ENCODE data around the gene CLCN7.

The CLCN7 gene

GRCh38 chr16:1474796-1475551 is at the start of gene CLCN7:
TSS of gene CLCN7 (minus strand) at chr16:1475028. CDS start at chr16:1474974, 54 bp downstream.
- DNase-seq (ENCODE audit: low spot score) = peak; percentile 82

GRCh38 chr16:1524366-1524765 is 49.5 kb upstream of the CLCN7 start:
- DNase-seq (ENCODE audit: low spot score) = no peak

- DNase-seq (ENCODE audit: low spot score) = no peak
Measured at GRCh38 chr16:1523581-1524245, 48.9 kb upstream of the CLCN7 start.

- DNase-seq (ENCODE audit: low spot score) = no peak
Measured at GRCh38 chr16:1520461-1520860, 45.6 kb upstream of the CLCN7 start.

GRCh38 chr16:1519831-1520230 is 45.0 kb upstream of the CLCN7 start:
- DNase-seq (ENCODE audit: low spot score) = no peak

GRCh38 chr16:1518626-1519135 is 43.9 kb upstream of the CLCN7 start:
- no peak for DNase-seq (ENCODE audit: low spot score)

- no peak for DNase-seq (ENCODE audit: low spot score)
Measured at GRCh38 chr16:1514507-1514906, 39.7 kb upstream of the CLCN7 start.

- no peak for DNase-seq (ENCODE audit: low spot score)
Measured at GRCh38 chr16:1512774-1513173, 37.9 kb upstream of the CLCN7 start.

GRCh38 chr16:1511662-1512569 is 37.1 kb upstream of the CLCN7 start:
- no peak for DNase-seq (ENCODE audit: low spot score)

GRCh38 chr16:1510941-1511351 is 36.1 kb upstream of the CLCN7 start:
- DNase-seq (ENCODE audit: low spot score) = no peak

- no peak for DNase-seq (ENCODE audit: low spot score)
Measured at GRCh38 chr16:1510272-1510671, 35.4 kb upstream of the CLCN7 start.

- DNase-seq (ENCODE audit: low spot score) = no peak
Measured at GRCh38 chr16:1509307-1510221, 34.7 kb upstream of the CLCN7 start.

- DNase-seq (ENCODE audit: low spot score) = no peak
Measured at GRCh38 chr16:1508494-1509187, 33.8 kb upstream of the CLCN7 start.

- no peak for DNase-seq (ENCODE audit: low spot score)
Measured at GRCh38 chr16:1506494-1507213, 31.8 kb upstream of the CLCN7 start.

GRCh38 chr16:1505912-1506311 is 31.1 kb upstream of the CLCN7 start:
- DNase-seq (ENCODE audit: low spot score) = no peak

- no peak for DNase-seq (ENCODE audit: low spot score)
Measured at GRCh38 chr16:1505073-1505844, 30.4 kb upstream of the CLCN7 start.

- DNase-seq (ENCODE audit: low spot score) = no peak
Measured at GRCh38 chr16:1503110-1503955, 28.5 kb upstream of the CLCN7 start.
